Spleen (tissue), 7 donors: ENCODE data around the gene CDC42BPA.

Experiments used
- CTCF ChIP-seq, 11 experiments: fragments of 200-600 bp in 7 of 11; fragments of 450-650 bp in 4 of 11; sonication (generic) in 4 of 11; IDR thresholded peaks in 8 of 11; conservative IDR thresholded peaks in 3 of 11; 1 replicate in 7 of 11; 2 replicates in 4 of 11; pipeline versions ENCODE4 v1.4.0 to v1.8.0; 2016 to 2021; ENCODE audit warnings: antibody characterized with exemption in 11 of 11, inconsistent platforms in 4 of 11, mild to moderate bottlenecking in 1 of 11
- POLR2A ChIP-seq, 3 donors: fragments of 450-650 bp; IDR thresholded peaks; one replicate each; pipeline ENCODE4 v1.5.1; 2017; ENCODE audit warnings: antibody characterized with exemption in 3 of 3, mild to moderate bottlenecking in 1 of 3
- donor health status: DM: no; HTN: no; CAD: no; lungs with moderate emphysema.
- donor health status: DM: no; HTN: no; CAD: no.
- donor health status: DM: no; HTN: no; CAD: no.

GRCh38 chr1:227010645-227011044 is 307.6 kb downstream of the CDC42BPA start:
- no peak for TF ChIP-seq CTCF (IDR thresholded peaks at IDR 0.05 in 8 of 11, conservative IDR thresholded peaks at IDR 0.05 in 3 of 11)
- TF ChIP-seq POLR2A (IDR thresholded peaks at IDR 0.05): no peak
